Measurements from ENCODE around the gene ZNF213. TPM values are rescaled to one million over a fixed set of nuclear protein-coding genes. Genes with fewer than 3 reads are reported as not detected.

Gene ZNF213
- polyA plus RNA-seq, 2 donors = 6.5 to 9.4 TPM

GRCh38 chr16:3152991-3153368, 18.2 kb downstream of the ZNF213 start:
- peaks cover 4 to 17% of the 10 kb centered on the region in 2 donors for H3K4me1 ChIP-seq (ENCODE audit: control insufficient read depth in 2 of 2, insufficient read depth in 2 of 2, low read length in 1 of 2)
- no peaks in the 10 kb centered on the region for H3K27me3 ChIP-seq (ENCODE audit: control insufficient read depth in 1 of 2, insufficient read depth in 2 of 2, low read length in 2 of 2)
- H3K36me3 ChIP-seq (ENCODE audit: control insufficient read depth in 2 of 2, insufficient read depth in 2 of 2, low read length in 1 of 2) = no peaks in the 10 kb centered on the region
- 9 to 13% methylated on average over 8 of the region's 8 CpGs for WGBS, 2 donors
- no peaks in the 10 kb centered on the region for H3K9me3 ChIP-seq (ENCODE audit: control insufficient read depth in 2 of 2, insufficient read depth in 1 of 2, low read depth in 1 of 2, low read length in 1 of 2)
- no peak overlapping the region for H3K4me3 ChIP-seq (ENCODE audit: low read depth in 1 of 2, low read length in 2 of 2)
- no peak overlapping the region for H3K27ac ChIP-seq (ENCODE audit: low read depth in 2 of 2, low read length in 1 of 2)

GRCh38 chr16:3155181-3155580, 20.4 kb downstream of the ZNF213 start:
- Histone ChIP-seq H3K9me3 (ENCODE audit: control insufficient read depth in 2 of 2, insufficient read depth in 1 of 2, low read depth in 1 of 2, low read length in 1 of 2) (peaks cover 0 to 4% of the 10 kb centered on the region in 2 donors), H3K27ac (ENCODE audit: low read depth in 2 of 2, low read length in 1 of 2) (no peak overlapping the region), H3K36me3 (ENCODE audit: control insufficient read depth in 2 of 2, insufficient read depth in 2 of 2, low read length in 1 of 2) (no peaks in the 10 kb centered on the region), H3K4me3 (ENCODE audit: low read depth in 1 of 2, low read length in 2 of 2) (no peak overlapping the region), H3K27me3 (ENCODE audit: control insufficient read depth in 1 of 2, insufficient read depth in 2 of 2, low read length in 2 of 2) (no peaks in the 10 kb centered on the region), H3K4me1 (ENCODE audit: control insufficient read depth in 2 of 2, insufficient read depth in 2 of 2, low read length in 1 of 2) (peaks cover 0 to 13% of the 10 kb centered on the region in 2 donors)
- 66 to 89% methylated on average over 2 of the region's 2 CpGs for WGBS, 2 donors

- 97 to 99% methylated on average over 3 of the region's 3 CpGs for WGBS, 2 donors
These were observed 21.1 kb downstream of the ZNF213 start for GRCh38 chr16:3155972-3156371.

GRCh38 chr16:3157229-3158025, 22.6 kb downstream of the ZNF213 start:
- Histone ChIP-seq H3K4me1 (ENCODE audit: control insufficient read depth in 2 of 2, insufficient read depth in 2 of 2, low read length in 1 of 2) (peaks cover 0 to 5% of the 10 kb centered on the region in 2 donors), H3K27me3 (ENCODE audit: control insufficient read depth in 1 of 2, insufficient read depth in 2 of 2, low read length in 2 of 2) (no peaks in the 10 kb centered on the region), H3K36me3 (ENCODE audit: control insufficient read depth in 2 of 2, insufficient read depth in 2 of 2, low read length in 1 of 2) (no peaks in the 10 kb centered on the region), H3K4me3 (ENCODE audit: low read depth in 1 of 2, low read length in 2 of 2) (peak overlapping the region; percentile 81 to 90), H3K27ac (ENCODE audit: low read depth in 2 of 2, low read length in 1 of 2) (peak overlapping the region; percentile 84 to 92), H3K9me3 (ENCODE audit: control insufficient read depth in 2 of 2, insufficient read depth in 1 of 2, low read depth in 1 of 2, low read length in 1 of 2) (peaks cover 0 to 4% of the 10 kb centered on the region in 2 donors)
- WGBS, 2 donors = 1 to 2% methylated on average over 55 to 59 of the region's 59 CpGs

More at GRCh38 chr16:3155972-3156371, 21.1 kb downstream of the ZNF213 start:
- Histone ChIP-seq H3K4me1 (ENCODE audit: control insufficient read depth in 2 of 2, insufficient read depth in 2 of 2, low read length in 1 of 2) (peaks cover 0 to 10% of the 10 kb centered on the region in 2 donors), H3K9me3 (ENCODE audit: control insufficient read depth in 2 of 2, insufficient read depth in 1 of 2, low read depth in 1 of 2, low read length in 1 of 2) (peaks cover 0 to 4% of the 10 kb centered on the region in 2 donors), H3K36me3 (ENCODE audit: control insufficient read depth in 2 of 2, insufficient read depth in 2 of 2, low read length in 1 of 2) (no peaks in the 10 kb centered on the region), H3K4me3 (ENCODE audit: low read depth in 1 of 2, low read length in 2 of 2) (no peak overlapping the region), H3K27me3 (ENCODE audit: control insufficient read depth in 1 of 2, insufficient read depth in 2 of 2, low read length in 2 of 2) (no peaks in the 10 kb centered on the region), H3K27ac (ENCODE audit: low read depth in 2 of 2, low read length in 1 of 2) (no peak overlapping the region)

GRCh38 chr16:3158026-3158509, 23.2 kb downstream of the ZNF213 start:
- Histone ChIP-seq H3K36me3 (ENCODE audit: control insufficient read depth in 2 of 2, insufficient read depth in 2 of 2, low read length in 1 of 2) (no peaks in the 10 kb centered on the region), H3K4me3 (ENCODE audit: low read depth in 1 of 2, low read length in 2 of 2) (peak overlapping the region; percentile 81 to 90), H3K9me3 (ENCODE audit: control insufficient read depth in 2 of 2, insufficient read depth in 1 of 2, low read depth in 1 of 2, low read length in 1 of 2) (peaks cover 0 to 4% of the 10 kb centered on the region in 2 donors), H3K27me3 (ENCODE audit: control insufficient read depth in 1 of 2, insufficient read depth in 2 of 2, low read length in 2 of 2) (no peaks in the 10 kb centered on the region), H3K4me1 (ENCODE audit: control insufficient read depth in 2 of 2, insufficient read depth in 2 of 2, low read length in 1 of 2) (peaks cover 0 to 5% of the 10 kb centered on the region in 2 donors), H3K27ac (ENCODE audit: low read depth in 2 of 2, low read length in 1 of 2) (peak overlapping the region; percentile 84 to 92)
- WGBS, 2 donors = 0% methylated on average over 26 to 27 of the region's 27 CpGs

GRCh38 chr16:3158510-3159314, 23.9 kb downstream of the ZNF213 start:
- Histone ChIP-seq H3K9me3 (ENCODE audit: control insufficient read depth in 2 of 2, insufficient read depth in 1 of 2, low read depth in 1 of 2, low read length in 1 of 2) (peaks cover 0 to 5% of the 10 kb centered on the region in 2 donors), H3K4me3 (ENCODE audit: low read depth in 1 of 2, low read length in 2 of 2) (peak overlapping the region; percentile 81 to 90), H3K4me1 (ENCODE audit: control insufficient read depth in 2 of 2, insufficient read depth in 2 of 2, low read length in 1 of 2) (peaks cover 0 to 5% of the 10 kb centered on the region in 2 donors), H3K27ac (ENCODE audit: low read depth in 2 of 2, low read length in 1 of 2) (peak overlapping the region; percentile 84 to 92), H3K27me3 (ENCODE audit: control insufficient read depth in 1 of 2, insufficient read depth in 2 of 2, low read length in 2 of 2) (no peaks in the 10 kb centered on the region), H3K36me3 (ENCODE audit: control insufficient read depth in 2 of 2, insufficient read depth in 2 of 2, low read length in 1 of 2) (no peaks in the 10 kb centered on the region)
- 2 to 3% methylated on average over 51 to 70 of the region's 70 CpGs for WGBS, 2 donors

- H3K4me3 ChIP-seq (ENCODE audit: low read depth in 1 of 2, low read length in 2 of 2) = no peak overlapping the region
- H3K9me3 ChIP-seq (ENCODE audit: control insufficient read depth in 2 of 2, insufficient read depth in 1 of 2, low read depth in 1 of 2, low read length in 1 of 2) = peaks cover 0 to 5% of the 10 kb centered on the region in 2 donors
- 76 to 88% methylated on average over 36 of the region's 36 CpGs for WGBS, 2 donors
- no peaks in the 10 kb centered on the region for H3K36me3 ChIP-seq (ENCODE audit: control insufficient read depth in 2 of 2, insufficient read depth in 2 of 2, low read length in 1 of 2)
- no peaks in the 10 kb centered on the region for H3K27me3 ChIP-seq (ENCODE audit: control insufficient read depth in 1 of 2, insufficient read depth in 2 of 2, low read length in 2 of 2)
- no peak overlapping the region for H3K27ac ChIP-seq (ENCODE audit: low read depth in 2 of 2, low read length in 1 of 2)
- H3K4me1 ChIP-seq (ENCODE audit: control insufficient read depth in 2 of 2, insufficient read depth in 2 of 2, low read length in 1 of 2) = peaks cover 0 to 5% of the 10 kb centered on the region in 2 donors
These were observed 26.6 kb downstream of the ZNF213 start for GRCh38 chr16:3161235-3162018.

GRCh38 chr16:3164121-3164991, 29.5 kb downstream of the ZNF213 start:
- Histone ChIP-seq H3K4me3 (ENCODE audit: low read depth in 1 of 2, low read length in 2 of 2) (no peak overlapping the region), H3K27ac (ENCODE audit: low read depth in 2 of 2, low read length in 1 of 2) (no peak overlapping the region), H3K27me3 (ENCODE audit: control insufficient read depth in 1 of 2, insufficient read depth in 2 of 2, low read length in 2 of 2) (no peaks in the 10 kb centered on the region), H3K36me3 (ENCODE audit: control insufficient read depth in 2 of 2, insufficient read depth in 2 of 2, low read length in 1 of 2) (no peaks in the 10 kb centered on the region), H3K4me1 (ENCODE audit: control insufficient read depth in 2 of 2, insufficient read depth in 2 of 2, low read length in 1 of 2) (peaks cover 0 to 4% of the 10 kb centered on the region in 2 donors), H3K9me3 (ENCODE audit: control insufficient read depth in 2 of 2, insufficient read depth in 1 of 2, low read depth in 1 of 2, low read length in 1 of 2) (peaks cover 0 to 2% of the 10 kb centered on the region in 2 donors)
- 87 to 88% methylated on average over 37 of the region's 37 CpGs for WGBS, 2 donors

All from esophagus (tissue), 2 donors.